Retinal pigment epithelial cell (primary cell): ENCODE measurements around the gene CREB3L4.
"Not testable (repeated sequence)": the region's sequence is repeated elsewhere in the genome, so short reads cannot be mapped to it uniquely, and the experiment has no call there.

Experiments used
- DNase-seq: peaks from one replicate; pipeline ENCODE4 v3.0.0-alpha.2; 2010; ENCODE audit warnings: low read depth
- H3K4me3 ChIP-seq: 2 replicates; pipeline ENCODE4 v1.5.1; 2011; ENCODE audit warnings: mild to moderate bottlenecking, low read length, control low read depth, moderate library complexity
- CTCF ChIP-seq: conservative IDR thresholded peaks from 2 replicates; pipeline ENCODE4 v1.5.1; 2011; ENCODE audit warnings: low read depth, low read length, control low read depth, inconsistent platforms

Gene CREB3L4

GRCh38 chr1:154000420-154000819, 32.7 kb downstream of the CREB3L4 start:
- no peak for TF ChIP-seq CTCF
- DNase-seq: no peak
- H3K4me3 ChIP-seq: no peak overlapping the region

DNA sequence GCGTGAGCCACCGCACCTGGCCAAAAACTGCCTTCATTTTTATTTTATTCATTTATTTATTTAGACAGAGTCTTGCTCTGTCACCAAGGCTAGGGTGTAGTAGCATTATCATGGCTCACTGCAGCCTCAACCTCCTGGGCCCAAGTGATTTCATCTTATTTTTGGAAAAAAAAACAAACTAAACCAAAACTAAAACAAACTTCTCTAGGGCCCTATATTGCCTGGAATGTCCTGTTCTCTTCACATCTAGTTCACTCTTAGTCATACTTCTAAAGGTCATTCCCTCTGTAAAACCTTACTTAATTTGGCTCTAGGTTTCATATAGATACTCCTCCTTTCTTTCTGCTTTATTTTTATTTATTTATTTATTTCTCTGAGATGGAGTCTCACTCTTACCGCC, 38.4 kb downstream of the CREB3L4 start:
- no peak for TF ChIP-seq CTCF
- DNase-seq: no peak
- no peak overlapping the region for H3K4me3 ChIP-seq

DNA sequence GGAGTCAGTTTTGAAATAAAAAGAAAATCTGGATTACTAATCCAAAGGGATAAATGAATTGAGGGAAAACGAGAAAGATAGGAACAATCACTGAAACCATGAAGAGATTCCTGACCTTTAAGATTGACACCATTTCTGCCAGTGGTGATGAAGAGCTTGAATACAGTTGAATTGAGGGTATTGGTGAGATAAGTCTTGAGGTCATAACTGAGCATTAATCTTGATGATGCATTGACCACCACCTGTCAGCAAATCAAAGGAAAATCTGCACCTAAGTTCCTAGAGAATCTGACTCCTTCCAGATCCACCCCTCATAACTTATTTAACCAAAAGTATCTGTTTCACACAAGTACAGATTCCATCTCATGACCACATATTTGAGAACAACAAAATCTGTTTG, 44.4 kb downstream of the CREB3L4 start:
- no peak for TF ChIP-seq CTCF
- no peak for DNase-seq
- no peak overlapping the region for H3K4me3 ChIP-seq

- H3K4me3 ChIP-seq, DNase-seq: not testable (repeated sequence)
Observed at GRCh38 chr1:154012543-154012942, 44.8 kb downstream of the CREB3L4 start.

DNA sequence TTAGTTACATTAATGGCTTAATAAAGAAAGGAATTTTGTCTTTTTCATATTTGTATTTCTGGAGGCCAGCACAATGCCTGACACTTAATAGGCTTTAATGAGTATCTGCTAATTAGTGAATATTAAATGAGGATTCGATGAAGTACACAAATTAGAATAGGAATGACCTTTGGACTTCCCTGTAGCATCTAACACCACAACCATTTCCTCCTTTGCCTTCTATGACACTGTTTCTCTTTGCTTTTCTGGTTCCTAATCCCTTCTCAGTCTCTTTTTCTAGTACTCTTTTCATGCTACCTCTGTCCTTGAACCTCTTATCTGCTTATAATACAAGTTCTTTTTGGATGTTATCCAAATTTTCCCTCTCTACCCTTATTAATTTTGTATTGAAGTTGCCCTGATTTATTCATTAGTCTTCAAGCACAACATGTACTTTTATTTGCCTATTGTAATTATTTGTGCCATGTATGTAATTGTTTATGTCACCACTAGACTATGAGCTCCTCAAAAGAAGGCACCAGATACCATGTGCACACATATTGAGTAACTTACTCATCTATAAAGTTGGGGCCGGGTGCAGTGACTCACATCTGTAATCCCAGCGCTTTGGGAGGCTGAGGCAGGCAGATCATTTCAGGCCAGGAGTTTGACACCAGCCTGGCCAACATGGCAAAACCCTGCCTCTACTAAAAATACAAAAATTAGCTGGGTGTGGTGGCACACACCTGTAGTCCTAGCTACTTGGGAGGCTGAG, 46.6 kb downstream of the CREB3L4 start:
- TF ChIP-seq CTCF: no peak

DNA sequence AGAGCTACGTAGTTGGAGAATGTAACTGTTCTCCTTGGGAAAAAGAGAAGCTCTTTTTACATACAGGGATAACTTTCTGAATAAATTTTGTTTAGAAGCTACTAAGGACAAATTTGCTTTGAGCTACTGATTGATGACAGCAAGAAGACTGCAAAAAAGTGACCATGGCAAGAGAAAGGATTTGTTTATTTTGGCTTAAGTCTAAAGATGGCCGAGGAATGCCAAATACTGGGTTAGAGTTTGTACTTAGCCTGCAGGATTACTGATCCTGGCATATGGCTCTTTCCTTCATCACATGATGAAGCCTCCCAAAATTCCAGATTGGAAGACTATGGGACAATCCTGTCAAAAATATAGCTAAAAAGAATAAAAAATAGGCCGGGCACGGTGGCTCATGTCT, 51.6 kb downstream of the CREB3L4 start:
- no peak for TF ChIP-seq CTCF
- DNase-seq: no peak
- no peak overlapping the region for H3K4me3 ChIP-seq

More for the DNA sequence above, 46.6 kb downstream of the CREB3L4 start:
- DNase-seq: no peak
- no peak overlapping the region for H3K4me3 ChIP-seq

DNA sequence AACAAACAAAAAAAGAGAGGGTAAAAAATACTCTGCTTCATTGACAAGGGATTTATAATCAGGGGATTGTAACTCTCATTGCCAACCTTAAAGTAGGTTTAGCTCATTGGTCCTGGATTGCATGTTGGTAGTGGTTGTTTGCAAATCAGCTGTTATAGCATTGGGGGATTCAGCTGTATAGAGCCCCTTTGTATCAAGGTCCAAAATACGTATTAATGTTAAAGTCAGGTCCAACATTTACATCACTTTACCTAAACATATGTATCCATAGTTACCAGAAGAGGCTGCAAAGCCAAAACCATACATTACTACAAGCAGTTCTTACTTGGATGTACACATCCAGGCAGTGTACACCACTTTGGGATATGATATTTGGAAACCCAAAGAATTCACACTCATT, 52.2 kb downstream of the CREB3L4 start:
- TF ChIP-seq CTCF: no peak
- H3K4me3 ChIP-seq: no peak overlapping the region
- DNase-seq: no peak
